Measurements from ENCODE around the gene INSL3.

- TF ChIP-seq CTCF (IDR thresholded peaks at IDR 0.05), result no peak
- TF ChIP-seq POLR2A (IDR thresholded peaks at IDR 0.05), result no peak
These were observed 26.9 kb downstream of the INSL3 start for GRCh38 chr19:17794412-17794730.
